DND-41 (cell line): Measurements from ENCODE around the gene C10orf90.

Experiments
- ATAC-seq: fragments of 200-7000 bp; cut with Tn5 transposase; 3 replicates; pipeline ENCODE4 v1.9.1; 2021; ENCODE audit warnings: low read depth; ENCODE audit not compliant: insufficient read depth
- DNase-seq: peaks from one replicate; pipeline ENCODE4 v3.0.0-alpha.2; 2020
- H2AFZ ChIP-seq: 2 replicates; pipeline ENCODE4 v1.6.0; 2012; ENCODE audit warnings: low read depth, low read length
- H3K27ac ChIP-seq: 2 replicates; pipeline ENCODE4 v1.5.1; 2012; ENCODE audit warnings: low read length, inconsistent platforms
- H3K27me3 ChIP-seq: fragments of 200-600 bp; sonication (generic); 2 replicates; pipeline ENCODE4 v1.6.0; 2012; ENCODE audit warnings: low read length, mild to moderate bottlenecking, inconsistent platforms; ENCODE audit not compliant: insufficient read depth, poor library complexity
- H3K36me3 ChIP-seq: 2 replicates; pipeline ENCODE4 v1.5.1; 2012; ENCODE audit warnings: low read length, inconsistent platforms; ENCODE audit not compliant: insufficient read depth
- H3K4me1 ChIP-seq: 2 replicates; pipeline ENCODE4 v1.5.1; 2012; ENCODE audit warnings: mild to moderate bottlenecking, low read length; ENCODE audit not compliant: insufficient read depth
- H3K4me2 ChIP-seq: 2 replicates; pipeline ENCODE4 v1.6.0; 2012; ENCODE audit warnings: mild to moderate bottlenecking, moderate library complexity, low read length, inconsistent platforms; ENCODE audit not compliant: insufficient read depth
- H3K4me3 ChIP-seq, 2 experiments: fragments of 200-600 bp in 1 of 2; shearing (Covaris generic) in 1 of 2; 2 replicates each; pipeline ENCODE4 v1.5.1; 2012 to 2016; ENCODE audit warnings: inconsistent platforms in 2 of 2, low read length in 2 of 2, mild to moderate bottlenecking in 2 of 2, low read depth in 1 of 2, moderate library complexity in 1 of 2
- H3K79me2 ChIP-seq: 2 replicates; pipeline ENCODE4 v1.6.0; 2012; ENCODE audit warnings: low read length, inconsistent platforms; ENCODE audit not compliant: insufficient read depth
- H3K9ac ChIP-seq: 2 replicates; pipeline ENCODE4 v1.6.0; 2012; ENCODE audit warnings: low read depth, mild to moderate bottlenecking, inconsistent platforms, low read length, moderate library complexity
- H3K9me3 ChIP-seq: 2 replicates; pipeline ENCODE4 v1.5.1; 2012; ENCODE audit warnings: low read length, moderate library complexity, mild to moderate bottlenecking, inconsistent platforms; ENCODE audit not compliant: insufficient read depth, severe bottlenecking
- H4K20me1 ChIP-seq: 2 replicates; pipeline ENCODE4 v1.6.0; 2012; ENCODE audit warnings: low read length; ENCODE audit not compliant: insufficient read depth
- CTCF ChIP-seq: IDR thresholded peaks from 2 replicates; pipeline ENCODE4 v1.5.1; 2012; ENCODE audit warnings: borderline replicate concordance, low read length, moderate library complexity, mild to moderate bottlenecking; ENCODE audit not compliant: poor library complexity, severe bottlenecking; ENCODE audit errors: extremely low read depth
- EZH2 ChIP-seq: IDR thresholded peaks from 3 replicates; pipeline ENCODE4 v1.6.1; 2012; ENCODE audit warnings: borderline replicate concordance, low read depth, mild to moderate bottlenecking, moderate library complexity, low read length, inconsistent platforms; ENCODE audit not compliant: severe bottlenecking

The C10orf90 gene

GRCh38 chr10:126570245-126570570 lies 100.3 kb downstream of the C10orf90 start:
- H3K4me2 ChIP-seq, result no peak overlapping the region
- no peaks in the 10 kb centered on the region for H3K36me3 ChIP-seq
- H3K4me3 ChIP-seq, result no peak overlapping the region
- TF ChIP-seq CTCF (no peak), EZH2 (no peak)
- no peak overlapping the region for H2AFZ ChIP-seq
- no peak for ATAC-seq
- no peaks in the 10 kb centered on the region for H4K20me1 ChIP-seq
- H3K27ac ChIP-seq, result no peak overlapping the region
- no peak for DNase-seq
- no peaks in the 10 kb centered on the region for H3K79me2 ChIP-seq
- no peaks in the 10 kb centered on the region for H3K4me1 ChIP-seq
- H3K27me3 ChIP-seq, result no peaks in the 10 kb centered on the region
- no peak overlapping the region for H3K9ac ChIP-seq
- no peaks in the 10 kb centered on the region for H3K9me3 ChIP-seq

GRCh38 chr10:126569513-126570244 lies 100.8 kb downstream of the C10orf90 start:
- no peak for TF ChIP-seq CTCF
- no peak for TF ChIP-seq EZH2
- Histone ChIP-seq H3K27me3 (no peaks in the 10 kb centered on the region), H3K9me3 (no peaks in the 10 kb centered on the region), H2AFZ (no peak overlapping the region), H3K9ac (no peak overlapping the region), H3K79me2 (no peaks in the 10 kb centered on the region), H3K4me1 (no peaks in the 10 kb centered on the region), H3K36me3 (no peaks in the 10 kb centered on the region), H4K20me1 (no peaks in the 10 kb centered on the region), H3K4me2 (no peak overlapping the region), H3K27ac (no peak overlapping the region), H3K4me3 (no peak overlapping the region)
- no peak for DNase-seq
- no peak for ATAC-seq

- DNase-seq, result no peak
- Histone ChIP-seq H3K27ac (no peak overlapping the region), H3K27me3 (no peaks in the 10 kb centered on the region), H2AFZ (no peak overlapping the region), H3K36me3 (no peaks in the 10 kb centered on the region), H4K20me1 (no peaks in the 10 kb centered on the region), H3K79me2 (no peaks in the 10 kb centered on the region), H3K4me1 (no peaks in the 10 kb centered on the region), H3K4me2 (no peak overlapping the region), H3K9ac (no peak overlapping the region), H3K4me3 (no peak overlapping the region), H3K9me3 (no peaks in the 10 kb centered on the region)
- ATAC-seq, result no peak
- TF ChIP-seq EZH2 (no peak), CTCF (no peak)
Measured at GRCh38 chr10:126568809-126569385, 101.6 kb downstream of the C10orf90 start.

- Histone ChIP-seq H3K36me3 (no peaks in the 10 kb centered on the region), H3K4me3 (no peak overlapping the region), H3K27me3 (no peaks in the 10 kb centered on the region), H3K4me2 (no peak overlapping the region), H3K79me2 (no peaks in the 10 kb centered on the region), H3K4me1 (no peaks in the 10 kb centered on the region), H4K20me1 (no peaks in the 10 kb centered on the region), H3K9me3 (no peaks in the 10 kb centered on the region), H2AFZ (no peak overlapping the region), H3K27ac (no peak overlapping the region), H3K9ac (no peak overlapping the region)
- ATAC-seq, result no peak
- no peak for TF ChIP-seq CTCF
- no peak for TF ChIP-seq EZH2
- no peak for DNase-seq
Measured at GRCh38 chr10:126565871-126566270, 104.6 kb downstream of the C10orf90 start.
